IMR-90 (cell line): ENCODE results near the gene NFE2L1. TPM values are rescaled to one million over a fixed set of nuclear protein-coding genes. Genes with fewer than 3 reads are reported as not detected.
A peak's percentile ranks its signal among the peaks of the same experiment; 100 is the strongest.

Experiments
- ATAC-seq: fragments of 200-7000 bp; cut with Tn5 transposase; 2 replicates; pipeline ENCODE4 v1.9.1; 2020; ENCODE audit warnings: low read depth, mild to moderate bottlenecking, moderate library complexity
- BruUV-seq: library from RNA; stranded (reverse); fragments of 400-500 nt; replicated peaks from 2 replicates; lab custom pipeline; 2021; lab: Mats Ljungman, UMichigan
- CTCF ChIA-PET: fragments of 300-600 bp; formaldehyde crosslinking; extraction: SDS; loops from one replicate; lab custom pipeline; 2021; ENCODE audit warnings: antibody characterized with exemption; lab: Yijun Ruan, JAX
- POLR2A ChIA-PET: fragments of 300-600 bp; sonication (Branson Sonifier 250); formaldehyde crosslinking; loops from one replicate; lab custom pipeline; 2022; ENCODE audit warnings: antibody characterized with exemption; ENCODE audit not compliant: unreplicated experiment; lab: Charles Lee
- DNase-seq: peaks from one replicate; pipeline ENCODE4 v3.0.0; 2013
- H2AFZ ChIP-seq: replicated peaks from 2 replicates; pipeline ENCODE3; 2013; ENCODE audit warnings: low read length, mild to moderate bottlenecking; ENCODE audit not compliant: poor library complexity
- H2AK5ac ChIP-seq: 2 replicates; pipeline ENCODE4 v1.6.1; 2013; ENCODE audit warnings: low read depth, low read length, inconsistent platforms
- H2AK9ac ChIP-seq: replicated peaks from 2 replicates; pipeline ENCODE3; 2013; ENCODE audit warnings: mild to moderate bottlenecking, low read depth, low read length, moderate library complexity; ENCODE audit not compliant: poor library complexity
- H2BK120ac ChIP-seq: 2 replicates; pipeline ENCODE4 v1.6.1; 2013; ENCODE audit warnings: low read depth, low read length, inconsistent platforms
- H2BK15ac ChIP-seq: 3 replicates; pipeline ENCODE4 v1.6.1; 2013; ENCODE audit warnings: low read depth, low read length, inconsistent platforms
- H2BK20ac ChIP-seq: 2 replicates; pipeline ENCODE4 v1.6.1; 2013; ENCODE audit warnings: low read depth, mild to moderate bottlenecking, inconsistent platforms, low read length, moderate library complexity
- H2BK5ac ChIP-seq: 2 replicates; pipeline ENCODE4 v1.6.1; 2013; ENCODE audit warnings: mild to moderate bottlenecking, low read depth, low read length, inconsistent platforms; ENCODE audit not compliant: poor library complexity, severe bottlenecking
- H3K14ac ChIP-seq: replicated peaks from 2 replicates; pipeline ENCODE4 v1.6.1; 2013; ENCODE audit warnings: low read depth, low read length, inconsistent platforms
- H3K18ac ChIP-seq: 2 replicates; pipeline ENCODE4 v1.6.1; 2013; ENCODE audit warnings: low read depth, low read length, control low read depth
- H3K23ac ChIP-seq: 2 replicates; pipeline ENCODE4 v1.6.1; 2013; ENCODE audit warnings: low read depth, low read length, inconsistent platforms
- H3K27ac ChIP-seq: 2 replicates; pipeline ENCODE4 v1.5.1; 2013; ENCODE audit warnings: mild to moderate bottlenecking, control low read depth, low read length; ENCODE audit not compliant: insufficient read depth
- H3K27me3 ChIP-seq: 2 replicates; pipeline ENCODE4 v1.6.1; 2013; ENCODE audit warnings: low read length; ENCODE audit not compliant: control insufficient read depth, insufficient read depth
- H3K36me3 ChIP-seq: 2 replicates; pipeline ENCODE4 v1.6.1; 2013; ENCODE audit warnings: low read length, mixed read lengths; ENCODE audit not compliant: control insufficient read depth, insufficient read depth
- H3K4ac ChIP-seq: 2 replicates; pipeline ENCODE4 v1.6.1; 2013; ENCODE audit warnings: low read depth, low read length, inconsistent platforms
- H3K4me1 ChIP-seq: 2 replicates; pipeline ENCODE4 v1.6.1; 2013; ENCODE audit warnings: low read length, mixed read lengths; ENCODE audit not compliant: control insufficient read depth, insufficient read depth
- H3K4me2 ChIP-seq: 2 replicates; pipeline ENCODE4 v1.6.1; 2013; ENCODE audit warnings: low read depth, mild to moderate bottlenecking, control low read depth, low read length, moderate library complexity
- H3K4me3 ChIP-seq: 2 replicates; pipeline ENCODE4 v1.5.1; 2013; ENCODE audit warnings: low read depth, mild to moderate bottlenecking, control low read depth, low read length, moderate library complexity; ENCODE audit not compliant: insufficient read depth
- H3K56ac ChIP-seq: 2 replicates; pipeline ENCODE4 v1.6.1; 2013; ENCODE audit warnings: low read length, inconsistent platforms; ENCODE audit not compliant: insufficient read depth; ENCODE audit errors: extremely low read depth
- H3K79me1 ChIP-seq, 2 experiments: 2 replicates each; pipeline ENCODE4 v1.6.1; 2013; ENCODE audit warnings: low read length in 2 of 2, inconsistent platforms in 1 of 2, low read depth in 1 of 2
- H3K9ac ChIP-seq: 2 replicates; pipeline ENCODE4 v1.6.1; 2013; ENCODE audit warnings: low read depth, low read length, control low read depth
- H3K9me1 ChIP-seq: 2 replicates; pipeline ENCODE4 v1.6.1; 2013; ENCODE audit warnings: low read length, inconsistent platforms; ENCODE audit not compliant: insufficient read depth
- H3K9me3 ChIP-seq: 2 replicates; pipeline ENCODE4 v1.6.1; 2013; ENCODE audit warnings: low read length; ENCODE audit not compliant: control insufficient read depth, insufficient read depth
- H4K20me1 ChIP-seq: 2 replicates; pipeline ENCODE4 v1.6.1; 2013; ENCODE audit warnings: low read length, inconsistent platforms; ENCODE audit not compliant: insufficient read depth
- H4K5ac ChIP-seq: 2 replicates; pipeline ENCODE4 v1.6.1; 2013; ENCODE audit warnings: mild to moderate bottlenecking, low read depth, low read length, control low read depth
- H4K8ac ChIP-seq, 2 experiments: 2 replicates each; pipeline ENCODE4 v1.6.1; 2013; ENCODE audit warnings: low read depth in 2 of 2, low read length in 2 of 2, control low read depth in 1 of 2, inconsistent platforms in 1 of 2
- H4K91ac ChIP-seq: 2 replicates; pipeline ENCODE4 v1.6.1; 2013; ENCODE audit warnings: low read depth, low read length, inconsistent platforms; ENCODE audit not compliant: insufficient read depth
- CEBPB ChIP-seq: IDR thresholded peaks from 2 replicates; pipeline ENCODE4 v1.6.1; 2012; ENCODE audit warnings: low read depth, low read length, improper control_type of control experiment
- CHD1 ChIP-seq: IDR thresholded peaks from 2 replicates; pipeline ENCODE4 v1.6.1; 2012; ENCODE audit warnings: low read depth, low read length, improper control_type of control experiment
- POLR2A ChIP-seq: IDR thresholded peaks from 2 replicates; pipeline ENCODE4 v1.6.1; 2012; ENCODE audit warnings: mild to moderate bottlenecking, low read depth, low read length
- WGBS, 2 experiments: methylation state at CpG; one replicate each; pipeline versions ENCODE4 v1.1.5 to v1.1.7; 2013; ENCODE audit warnings: missing lambda C conversion rate in 2 of 2; ENCODE audit not compliant: insufficient read length in 1 of 2; ENCODE audit errors: extremely low coverage in 2 of 2; 5-methylcytosine and 5-hydroxymethylcytosine counted together
- dilution Hi-C: fragments of 300-500 bp; cut with HindIII; formaldehyde crosslinking; loops from one replicate; pipeline ENCODE4 v1.14.3; 2018; ENCODE audit warnings: low sequenced_read_pairs; ENCODE audit not compliant: unreplicated experiment
- in situ Hi-C: fragments of 300-500 bp; cut with MboI; formaldehyde crosslinking; loops from 3 replicates; pipeline ENCODE4 v1.14.3; 2019; ENCODE audit warnings: low sequenced_read_pairs, inconsistent platforms, mixed read lengths
- intact Hi-C: fragments of 100-400 bp; cut with micrococcal nuclease; formaldehyde crosslinking; loops from 2 replicates; pipeline ENCODE4 v1.10.0; 2022
- polyA plus RNA-seq, 3 experiments: library from polyadenylated mRNA; depleted of rRNA; stranded (reverse); fragments of >200 nt; gene quantifications; 2 replicates each; pipeline ENCODE4 v1.2.3, GENCODE V29; 2012; ENCODE audit warnings: low replicate concordance in 1 of 3
- total RNA-seq: library from RNA; depleted of rRNA; stranded (reverse); fragments of >200 nt; gene quantifications from 2 replicates; pipeline ENCODE4 v1.2.3, GENCODE V29; 2012

The NFE2L1 gene
- total and polyA plus RNA-seq, 2 of the 4 experiments (the other 2 are of a cell fraction) = 42.8 to 122 TPM

GRCh38 chr17:48100160-48100559, 52.0 kb downstream of the NFE2L1 start:
- no peak overlapping the region for H2BK20ac ChIP-seq
- peak overlapping the region; percentile 94 for H3K14ac ChIP-seq
- intact Hi-C loops (loop anchor here (2.0 kb wide), 1 partner anchor 75 kb away; no protein-coding TSS in a partner anchor), in situ Hi-C loops (no loop called here), dilution Hi-C loops (no loop called here)
- peak overlapping the region; percentile 95 for H2AFZ ChIP-seq
- H3K4me2 ChIP-seq = peak overlapping the region; percentile 65
- peak overlapping the region; percentile 78 for H3K9ac ChIP-seq
- CTCF ChIA-PET = interaction anchor here (1.0 to 1.2 kb wide), 2 partner anchors 32 to 153 kb away, joined by 3 read pairs; no protein-coding TSS in a partner anchor
- H3K23ac ChIP-seq = peak overlapping the region; percentile 86; the same call in 1 of the 2 replicates
- H4K5ac ChIP-seq = no peak overlapping the region; the same call in 1 of the 2 replicates
- POLR2A ChIA-PET = no interaction called here
- H3K79me1 ChIP-seq = peaks cover 0 to 22% of the 10 kb centered on the region in 2 experiments; a peak in 2 of 4 replicates
- H3K9me3 ChIP-seq = no peaks in the 10 kb centered on the region
- peaks cover 2% of the 10 kb centered on the region; the same call in 1 of the 2 replicates for H3K4me1 ChIP-seq
- H2AK9ac ChIP-seq = peak overlapping the region; percentile 92
- H3K27ac ChIP-seq = peak overlapping the region; percentile 88
- H2BK5ac ChIP-seq = peak overlapping the region; percentile 83
- no peaks in the 10 kb centered on the region for H3K9me1 ChIP-seq
- H3K27me3 ChIP-seq = no peaks in the 10 kb centered on the region
- ATAC-seq (no peak), DNase-seq (peak; percentile 62)
- WGBS, 2 experiments = 5 to 100% methylated on average over 4 to 6 of the region's 10 CpGs
- peak overlapping the region; percentile 73 to 90; a peak in 3 of 4 replicates for H4K8ac ChIP-seq
- peak overlapping the region; percentile 79 for H2AK5ac ChIP-seq
- H2BK15ac ChIP-seq = no peak overlapping the region
- H3K36me3 ChIP-seq = peaks cover 2% of the 10 kb centered on the region
- peak overlapping the region; percentile 33 for H4K91ac ChIP-seq
- H3K56ac ChIP-seq = peak overlapping the region; percentile 81
- H4K20me1 ChIP-seq = peaks cover 38% of the 10 kb centered on the region
- TF ChIP-seq POLR2A (peak; percentile 39; the same call in 1 of the 2 replicates), CEBPB (peak; percentile 54; the same call in 1 of the 2 replicates), CHD1 (no peak)
- H2BK120ac ChIP-seq = peak overlapping the region; percentile 47; the same call in 1 of the 2 replicates
- H3K4ac ChIP-seq = peak overlapping the region; percentile 89
- no peak overlapping the region for H3K18ac ChIP-seq
- no TSS peak for BruUV-seq
- H3K4me3 ChIP-seq = peak overlapping the region; percentile 90
